HG02943 (cell line): ENCODE measurements around the gene AADACL3.

Experiments
- ATAC-seq: cut with Tn5 transposase; IDR thresholded peaks from one replicate; pipeline ENCODE4 v1.9.1; 2021; ENCODE audit warnings: mild to moderate bottlenecking, low read depth, moderate library complexity; ENCODE audit not compliant: unreplicated experiment

AADACL3 gene

GRCh38 chr1:12763479-12763878, 47.6 kb downstream of the AADACL3 start:
- ATAC-seq: no peak

- ATAC-seq: no peak
Observed at GRCh38 chr1:12764016-12764415, 48.1 kb downstream of the AADACL3 start.

GRCh38 chr1:12769031-12769430, 53.1 kb downstream of the AADACL3 start:
- no peak for ATAC-seq

GRCh38 chr1:12769976-12770505, 54.1 kb downstream of the AADACL3 start:
- ATAC-seq: no peak

- no peak for ATAC-seq
Observed at GRCh38 chr1:12770620-12771019, 54.7 kb downstream of the AADACL3 start.

GRCh38 chr1:12771186-12771585, 55.3 kb downstream of the AADACL3 start:
- no peak for ATAC-seq

GRCh38 chr1:12772520-12772919, 56.6 kb downstream of the AADACL3 start:
- no peak for ATAC-seq

GRCh38 chr1:12773438-12773837, 57.5 kb downstream of the AADACL3 start, which contains the start of gene PRAMEF12:
PRAMEF12 (plus strand) TSS chr1:12773738; CDS start chr1:12774868, 1,130 bp downstream.
- ATAC-seq: no peak

GRCh38 chr1:12774801-12775345, 59.0 kb downstream of the AADACL3 start:
- ATAC-seq: no peak

- ATAC-seq: no peak
Observed at GRCh38 chr1:12775443-12775842, 59.5 kb downstream of the AADACL3 start.

GRCh38 chr1:12776801-12777557, 61.1 kb downstream of the AADACL3 start:
- no peak for ATAC-seq
